K562 (cell line): ENCODE data around the gene CAMK2G. TPM values are rescaled to one million over a fixed set of nuclear protein-coding genes. Genes with fewer than 3 reads are reported as not detected.

Experiments used
- ATAC-seq: fragments of 200-7000 bp; cut with Tn5 transposase; 3 replicates; pipeline ENCODE4 v1.9.1; 2020; ENCODE audit warnings: moderate library complexity
- BruUV-seq: library from RNA; stranded (reverse); fragments of 400-500 nt; replicated peaks from 2 replicates; lab custom pipeline; 2021; lab: Mats Ljungman, UMichigan
- CTCF ChIA-PET: fragments of 300-600 bp; formaldehyde crosslinking; extraction: SDS; loops from one replicate; lab custom pipeline; 2021; ENCODE audit warnings: low intra/inter-chr PET ratio; lab: Yijun Ruan, JAX
- POLR2A ChIA-PET: fragments of 300-600, 350-650 bp; sonication (Branson Sonifier 250); formaldehyde crosslinking; extraction: SDS; loops from one replicate; lab custom pipeline; 2021; ENCODE audit warnings: antibody characterized with exemption, inconsistent platforms; lab: Yijun Ruan, JAX
- DNase-seq, 4 experiments: peaks; one replicate each; pipeline versions ENCODE4 v3.0.0 to v3.0.0-alpha.2; 2011 to 2018; ENCODE audit warnings: low spot score in 3 of 4, mixed read lengths in 3 of 4; ENCODE audit errors: extremely low read depth in 1 of 4
- FAIRE-seq: peaks from 2 replicates; lab custom pipeline; 2011; peaks lifted over from hg19 to GRCh38; lab: Jason Lieb, UNC
- H2AFZ ChIP-seq: 2 replicates; pipeline ENCODE4 v1.6.0; 2011; ENCODE audit warnings: low read depth, low read length, control low read depth, inconsistent platforms
- H3K27ac ChIP-seq: fragments of 200-600 bp; 3 replicates; pipeline ENCODE4 v1.8.0; 2011; ENCODE audit warnings: low read depth, mild to moderate bottlenecking, control low read depth, inconsistent platforms, low read length, moderate library complexity, mixed read lengths; ENCODE audit errors: extremely low read depth
- H3K27me3 ChIP-seq, 2 experiments: fragments of 300-600 bp in 1 of 2; 2 replicates in 1 of 2; 3 replicates in 1 of 2; pipeline versions ENCODE4 v1.6.0 to v1.8.0; 2011; ENCODE audit warnings: inconsistent platforms in 2 of 2, low read length in 2 of 2, mild to moderate bottlenecking in 1 of 2, mixed read lengths in 1 of 2, moderate library complexity in 1 of 2; ENCODE audit not compliant: control insufficient read depth in 2 of 2, insufficient read depth in 2 of 2
- H3K36me3 ChIP-seq: fragments of 300-600 bp; 3 replicates; pipeline ENCODE4 v1.8.0; 2011; ENCODE audit warnings: mild to moderate bottlenecking, low read length, inconsistent platforms; ENCODE audit not compliant: control insufficient read depth, insufficient read depth
- H3K4me1 ChIP-seq, 2 experiments: fragments of 200-600 bp in 1 of 2; replicated peaks in 1 of 2; 2 replicates in 1 of 2; 3 replicates in 1 of 2; pipeline versions ENCODE4 v1.5.1 to v1.8.0; 2011; ENCODE audit warnings: inconsistent platforms in 2 of 2, low read length in 2 of 2, mild to moderate bottlenecking in 1 of 2, mixed read lengths in 1 of 2, moderate library complexity in 1 of 2; ENCODE audit not compliant: control insufficient read depth in 2 of 2, insufficient read depth in 2 of 2
- H3K4me2 ChIP-seq: 2 replicates; pipeline ENCODE4 v1.6.1; 2011; ENCODE audit warnings: low read length, control low read depth, inconsistent platforms, mixed read lengths; ENCODE audit not compliant: insufficient read depth
- H3K4me3 ChIP-seq: fragments of 200-600 bp; sonication (generic), shearing (Covaris generic); 2 replicates; pipeline ENCODE4 v1.5.1; 2016; ENCODE audit warnings: control low read depth, inconsistent platforms
- H3K79me2 ChIP-seq: fragments of 200-600 bp; 3 replicates; pipeline ENCODE4 v1.8.0; 2011; ENCODE audit warnings: low read length, inconsistent platforms; ENCODE audit not compliant: control insufficient read depth, insufficient read depth
- H3K9ac ChIP-seq, 2 experiments: 2 replicates each; pipeline versions ENCODE4 v1.6.0 to v1.6.1; 2011; ENCODE audit warnings: low read depth in 2 of 2, low read length in 2 of 2, control low read depth in 1 of 2, inconsistent platforms in 1 of 2, mild to moderate bottlenecking in 1 of 2, mixed read lengths in 1 of 2; ENCODE audit not compliant: insufficient read depth in 1 of 2
- H3K9me1 ChIP-seq: one replicate; pipeline ENCODE4 v1.6.0; 2011; ENCODE audit warnings: inconsistent platforms, mild to moderate bottlenecking, low read length, moderate library complexity; ENCODE audit not compliant: control insufficient read depth, insufficient read depth
- H3K9me3 ChIP-seq: replicated peaks from 2 replicates; pipeline ENCODE4 v1.5.1; 2011; ENCODE audit warnings: low read depth, low read length, inconsistent platforms; ENCODE audit not compliant: control insufficient read depth, insufficient read depth
- H4K20me1 ChIP-seq: replicated peaks from 2 replicates; pipeline ENCODE4 v1.6.1; 2011; ENCODE audit warnings: low read length, inconsistent platforms, mixed read lengths; ENCODE audit not compliant: control insufficient read depth, insufficient read depth
- ATF6 ChIP-seq: sonication (generic); formaldehyde crosslinking; IDR thresholded peaks from 2 replicates; pipeline ENCODE4 v1.4.0; 2020; ENCODE audit warnings: mild to moderate bottlenecking, missing genetic modification reagents
- CHD1 ChIP-seq: fragments of 200-600 bp; sonication (generic); IDR thresholded peaks from one replicate; pipeline ENCODE4 v1.6.1; 2012; ENCODE audit warnings: mild to moderate bottlenecking, moderate library complexity, low read length, inconsistent platforms
- DPF2 ChIP-seq: fragments of 450-650 bp; IDR thresholded peaks from 2 replicates; pipeline ENCODE4 v1.6.1; 2016
- HDGF ChIP-seq: fragments of 450-650 bp; IDR thresholded peaks from 2 replicates; pipeline ENCODE4 v1.6.1; 2016
- HINFP ChIP-seq: fragments of 450-650 bp; conservative IDR thresholded peaks from 2 replicates; pipeline ENCODE4 v1.6.1; 2016; ENCODE audit warnings: missing genetic modification characterization, low read depth, mild to moderate bottlenecking, control low read depth, missing compliant biosample characterization
- KDM1A ChIP-seq, 2 experiments: fragments of 450-650 bp; IDR thresholded peaks; 2 replicates each; pipeline ENCODE4 v1.6.1; 2016; ENCODE audit warnings: mild to moderate bottlenecking in 2 of 2
- KDM5B ChIP-seq: fragments of 200-600 bp; sonication (generic); IDR thresholded peaks from 2 replicates; pipeline ENCODE4 v1.6.1; 2012; ENCODE audit warnings: low read depth, mild to moderate bottlenecking, moderate library complexity, low read length, control low read depth, inconsistent platforms; ENCODE audit not compliant: insufficient replicate concordance
- MAZ ChIP-seq, 2 experiments: fragments of 450-650 bp in 1 of 2; sonication (generic) in 1 of 2; formaldehyde crosslinking; IDR thresholded peaks in 1 of 2; conservative IDR thresholded peaks in 1 of 2; 2 replicates each; pipeline versions ENCODE4 v1.4.0 to v1.5.0; 2020; ENCODE audit warnings: mild to moderate bottlenecking in 1 of 2, missing genetic modification reagents in 1 of 2
- NBN ChIP-seq: fragments of 450-650 bp; IDR thresholded peaks from 2 replicates; pipeline ENCODE4 v1.6.1; 2016; ENCODE audit warnings: low read depth, mild to moderate bottlenecking
- SMARCA5 ChIP-seq: fragments of 450-650 bp; IDR thresholded peaks from 2 replicates; pipeline ENCODE4 v1.6.1; 2016
- SREBF2 ChIP-seq: sonication (generic); formaldehyde crosslinking; IDR thresholded peaks from 2 replicates; pipeline ENCODE4 v1.4.0; 2020; ENCODE audit warnings: mild to moderate bottlenecking, missing genetic modification reagents
- TCF7 ChIP-seq: sonication (generic); IDR thresholded peaks from 2 replicates; pipeline ENCODE4 v1.6.1; 2016; ENCODE audit warnings: antibody characterized with exemption, borderline replicate concordance
- TEAD1 ChIP-seq, 2 experiments: fragments of 450-650 bp in 1 of 2; sonication (generic) in 1 of 2; formaldehyde crosslinking; IDR thresholded peaks; 2 replicates each; pipeline versions ENCODE4 v1.4.0 to v1.8.0; 2020 to 2022; ENCODE audit warnings: mild to moderate bottlenecking in 2 of 2, missing genetic modification reagents in 1 of 2
- XRCC3 ChIP-seq: fragments of 450-650 bp; IDR thresholded peaks from 2 replicates; pipeline ENCODE4 v1.6.1; 2017; ENCODE audit warnings: mild to moderate bottlenecking, moderate library complexity
- ZKSCAN3 ChIP-seq: fragments of 250-450 bp; sonication (Bioruptor Pico); IDR thresholded peaks from 2 replicates; pipeline ENCODE4 v1.4.0; 2020
- ZNF12 ChIP-seq: sonication (generic); formaldehyde crosslinking; IDR thresholded peaks from 2 replicates; pipeline ENCODE4 v1.4.0; 2020; ENCODE audit warnings: mild to moderate bottlenecking, missing genetic modification reagents
- ZNF583 ChIP-seq: fragments of 250-450 bp; sonication (Bioruptor Pico); IDR thresholded peaks from 2 replicates; pipeline ENCODE4 v1.4.0; 2020
- WGBS: fragments of 100-300 bp; shearing (Covaris generic); methylation state at CpG from one replicate; pipeline ENCODE4 v1.1.6; 2016; ENCODE audit warnings: low coverage, mixed read lengths; ENCODE audit not compliant: insufficient coverage; ENCODE audit errors: missing lambda C conversion rate; 5-methylcytosine and 5-hydroxymethylcytosine counted together
- in situ Hi-C: fragments of 300-500 bp; cut with MboI; formaldehyde crosslinking; loops from 4 replicates; pipeline ENCODE4 v1.15.0; 2018; ENCODE audit warnings: inconsistent platforms, mixed read lengths
- intact Hi-C: fragments of 100-400 bp; cut with micrococcal nuclease; formaldehyde crosslinking; loops from 2 replicates; pipeline ENCODE4 v1.14.2; 2022
- polyA plus RNA-seq, 8 experiments: library from polyadenylated mRNA; depleted of rRNA in 4 of 8; stranded (reverse) in 5 of 8; unstranded in 3 of 8; fragments of >200 nt; fragmentation: Nextera tagmentation in 2 of 8; fragmentation: Illumina TruSeq in 1 of 8; extraction: Ambion mirVana in 2 of 8; extraction: Trizol in 1 of 8; gene quantifications; 2 replicates each; pipeline versions ENCODE4 v1.2.1 to v1.2.3, GENCODE V29; 2011 to 2014; ENCODE audit warnings: inconsistent platforms in 1 of 8, missing spikeins in 1 of 8
- total RNA-seq, 7 experiments: library from RNA; depleted of rRNA in 6 of 7; stranded (reverse); fragments of >200 nt in 6 of 7; fragmentation: Illumina TruSeq in 2 of 7; extraction: Trizol in 2 of 7; gene quantifications; 2 replicates each; pipeline versions ENCODE4 v1.2.1 to v1.2.3, GENCODE V29; 2011 to 2021; ENCODE audit warnings: low replicate concordance in 1 of 7
- TF ChIP-seq, protein P1 (sequence below): fragments of 450-650 bp; formaldehyde crosslinking; IDR thresholded peaks from 2 replicates; pipeline ENCODE4 v1.4.0; 2020; ENCODE audit warnings: mild to moderate bottlenecking, mixed read lengths

Gene CAMK2G
- total and polyA plus RNA-seq, 9 of the 15 experiments (the other 6 are each of a cell fraction or from before 2014, with no cell fraction given): 9.0 to 37.9 (median 32.6) TPM

DNA sequence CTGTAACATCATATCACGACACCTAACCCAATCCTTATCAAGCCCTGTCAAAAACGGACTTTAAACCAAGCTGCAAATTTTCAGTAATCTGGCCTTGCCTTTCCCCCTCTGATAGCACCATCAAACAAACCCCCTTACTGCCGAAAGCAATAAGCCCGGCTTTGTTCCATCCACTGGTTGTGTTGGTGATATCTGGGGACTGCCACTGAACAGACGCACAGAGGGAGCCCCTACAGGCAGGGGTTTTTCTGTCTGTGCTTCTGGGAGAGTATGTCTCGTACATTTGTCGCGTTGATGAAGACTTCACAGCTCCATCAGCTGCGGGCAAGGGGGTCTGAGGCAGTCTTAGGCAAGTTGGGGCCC lies 36.0 kb upstream of the CAMK2G start:
- ATAC-seq (peak; percentile 58), DNase-seq (peak; percentile 41 to 64 (median 45)), FAIRE-seq (peak; percentile 56)
- Histone ChIP-seq H3K4me1 (peaks cover 25 to 38% of the 10 kb centered on the region in 2 experiments), H3K36me3 (peaks cover 3% of the 10 kb centered on the region; the same call in 1 of the 3 replicates), H3K27ac (peak overlapping the region; percentile 2; the same call in 1 of the 3 replicates), H3K9ac (peak overlapping the region; percentile 47 to 90; a peak in 3 of 4 replicates), H3K4me3 (peak overlapping the region; percentile 47), H3K4me2 (peak overlapping the region; percentile 78), H3K79me2 (no peaks in the 10 kb centered on the region), H3K9me1 (no peaks in the 10 kb centered on the region), H3K27me3 (no peaks in the 10 kb centered on the region; a peak in 1 of 5 replicates), H3K9me3 (no peaks in the 10 kb centered on the region), H2AFZ (peak overlapping the region; percentile 85), H4K20me1 (no peaks in the 10 kb centered on the region)
- WGBS: 7% methylated on average over 9 of the region's 9 CpGs
- CTCF ChIA-PET: no interaction called here
- TSS peak; percentile 64 for BruUV-seq
- POLR2A ChIA-PET: interaction anchor here (0.9 to 1.7 kb wide), 5 partner anchors 20 to 130 kb away, joined by 3 to 6 read pairs (median 5); partner anchors contain the start of gene VCL
- intact Hi-C loops (no loop called here), in situ Hi-C loops (no loop called here)
- TF ChIP-seq HDGF: no peak
- no peak for TF ChIP-seq KDM5B
- TF ChIP-seq CHD1: peak; percentile 2
- 0 out of 2 replicates have a peak, but pooled peaks have one; percentile 34 for TF ChIP-seq SMARCA5
- TF ChIP-seq ZNF12 (CRISPR knock-in tag): 0 out of 2 replicates have a peak, but pooled peaks have one; percentile 43
- 0 out of 2 replicates have a peak, but pooled peaks have one; percentile 22 for TF ChIP-seq TCF7
- no peak for TF ChIP-seq HINFP (tag)
- TF ChIP-seq TEAD1 (CRISPR knock-in tag; IDR thresholded peaks at IDR 0.05): peak in 1 of 2 experiments; percentile 23; a peak in 1 of 4 replicates
- TF ChIP-seq ATF6: peak; percentile 45; the same call in 1 of the 2 replicates
- TF ChIP-seq, protein P1, sequence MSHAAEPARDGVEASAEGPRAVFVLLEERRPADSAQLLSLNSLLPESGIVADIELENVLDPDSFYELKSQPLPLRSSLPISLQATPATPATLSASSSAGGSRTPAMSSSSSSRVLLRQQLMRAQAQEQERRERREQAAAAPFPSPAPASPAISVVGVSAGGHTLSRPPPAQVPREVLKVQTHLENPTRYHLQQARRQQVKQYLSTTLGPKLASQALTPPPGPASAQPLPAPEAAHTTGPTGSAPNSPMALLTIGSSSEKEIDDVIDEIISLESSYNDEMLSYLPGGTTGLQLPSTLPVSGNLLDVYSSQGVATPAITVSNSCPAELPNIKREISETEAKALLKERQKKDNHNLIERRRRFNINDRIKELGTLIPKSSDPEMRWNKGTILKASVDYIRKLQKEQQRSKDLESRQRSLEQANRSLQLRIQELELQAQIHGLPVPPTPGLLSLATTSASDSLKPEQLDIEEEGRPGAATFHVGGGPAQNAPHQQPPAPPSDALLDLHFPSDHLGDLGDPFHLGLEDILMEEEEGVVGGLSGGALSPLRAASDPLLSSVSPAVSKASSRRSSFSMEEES (CRISPR knock-in tag): no peak
- TF ChIP-seq DPF2: peak; percentile 35; the same call in 1 of the 2 replicates
- no peak for TF ChIP-seq ZKSCAN3 (CRISPR knock-in tag)
- TF ChIP-seq ZNF583: 0 out of 2 replicates have a peak, but pooled peaks have one; percentile 9
- TF ChIP-seq NBN: no peak
- no peak for TF ChIP-seq XRCC3
- 0 out of 4 replicates have a peak, but pooled peaks of 1 of the 2 experiments have one; percentile 10 for TF ChIP-seq MAZ (CRISPR knock-in tag; conservative IDR thresholded peaks at IDR 0.05 in 1 of 2, IDR thresholded peaks at IDR 0.05 in 1 of 2)
- 0 out of 2 replicates have a peak, but pooled peaks have one; percentile 65 for TF ChIP-seq SREBF2 (CRISPR knock-in tag)
- TF ChIP-seq KDM1A (IDR thresholded peaks at IDR 0.05): peak in 1 of 2 experiments; percentile 50; a peak in 2 of 4 replicates
